Measurements from ENCODE around the gene PHF2.

PHF2 gene

DNA sequence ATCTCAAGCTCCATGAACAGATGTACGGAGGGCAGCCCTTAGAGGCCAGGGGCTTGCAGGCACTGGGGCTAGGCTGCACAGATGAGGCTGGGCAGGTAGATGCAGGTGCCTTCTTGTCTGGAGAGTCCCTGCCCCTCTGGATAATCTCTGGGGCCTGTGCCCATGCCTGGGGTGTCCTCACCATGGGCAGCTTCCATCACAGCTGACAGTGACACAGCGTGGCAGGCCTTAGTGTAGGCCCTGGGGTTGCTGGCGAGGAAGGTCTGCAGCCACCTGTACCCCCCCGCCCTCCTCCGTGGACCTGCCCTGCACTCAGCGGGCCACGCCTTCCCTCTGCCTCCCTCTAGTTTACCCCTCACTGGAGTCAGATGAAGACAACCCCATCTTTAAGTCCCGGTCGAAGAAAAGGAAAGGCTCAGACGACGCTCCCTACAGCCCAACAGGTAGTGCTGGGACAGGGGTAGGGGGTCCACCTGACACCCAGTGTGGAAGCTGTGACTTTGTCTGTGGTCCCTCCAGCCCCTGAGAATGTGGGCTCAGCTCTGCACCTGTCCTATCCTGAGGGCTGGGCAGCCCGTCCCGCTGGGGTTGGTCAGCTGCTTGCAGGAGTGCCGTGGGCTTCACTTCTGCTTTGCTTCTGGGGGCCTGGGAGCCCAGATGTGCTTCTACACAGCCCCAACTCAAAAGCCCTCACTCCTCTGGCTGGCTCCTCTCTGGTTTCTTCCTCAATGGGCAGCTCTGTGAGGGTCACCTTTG is 98.4 kb downstream of the PHF2 start:
- H3K27me3 ChIP-seq (ENCODE audit: insufficient read depth, low read depth) = no peaks in the 10 kb centered on the region
- no peaks in the 10 kb centered on the region for H3K79me2 ChIP-seq (ENCODE audit: insufficient read depth, low read depth)
- H2AFZ ChIP-seq (ENCODE audit: low read depth) = no peak overlapping the region
- H3K36me3 ChIP-seq (ENCODE audit: insufficient read depth) = no peaks in the 10 kb centered on the region
- no peak overlapping the region for H3K4me2 ChIP-seq
- no peaks in the 10 kb centered on the region for H4K20me1 ChIP-seq (ENCODE audit: insufficient read depth)
- no peak overlapping the region for H3K4me3 ChIP-seq (IDR thresholded peaks at IDR 0.05; ENCODE audit: insufficient read depth, low read depth, low read length)
- H3K27ac ChIP-seq = no peak overlapping the region
- no peaks in the 10 kb centered on the region for H3K4me1 ChIP-seq (ENCODE audit: low read depth, poor library complexity, severe bottlenecking)
- H3K9ac ChIP-seq = no peak overlapping the region
- no peak for TF ChIP-seq CTCF (conservative IDR thresholded peaks at IDR 0.05; ENCODE audit: low read depth, low read length)

- no peaks in the 10 kb centered on the region for H3K27me3 ChIP-seq (ENCODE audit: insufficient read depth, low read depth)
- no peaks in the 10 kb centered on the region for H3K36me3 ChIP-seq (ENCODE audit: insufficient read depth)
- H2AFZ ChIP-seq (ENCODE audit: low read depth) = no peak overlapping the region
- H3K9ac ChIP-seq = no peak overlapping the region
- TF ChIP-seq CTCF (conservative IDR thresholded peaks at IDR 0.05; ENCODE audit: low read depth, low read length) = no peak
- no peak overlapping the region for H3K4me2 ChIP-seq
- H3K79me2 ChIP-seq (ENCODE audit: insufficient read depth, low read depth) = no peaks in the 10 kb centered on the region
- no peaks in the 10 kb centered on the region for H4K20me1 ChIP-seq (ENCODE audit: insufficient read depth)
- no peaks in the 10 kb centered on the region for H3K4me1 ChIP-seq (ENCODE audit: low read depth, poor library complexity, severe bottlenecking)
- no peak overlapping the region for H3K27ac ChIP-seq
- H3K4me3 ChIP-seq (IDR thresholded peaks at IDR 0.05; ENCODE audit: insufficient read depth, low read depth, low read length) = no peak overlapping the region
These were observed 99.2 kb downstream of the PHF2 start for GRCh38 chr9:93675336-93676150.

GRCh38 chr9:93676310-93677047 is 100.1 kb downstream of the PHF2 start:
- Histone ChIP-seq H2AFZ (ENCODE audit: low read depth) (no peak overlapping the region), H3K36me3 (ENCODE audit: insufficient read depth) (no peaks in the 10 kb centered on the region), H3K4me1 (ENCODE audit: low read depth, poor library complexity, severe bottlenecking) (no peaks in the 10 kb centered on the region), H4K20me1 (ENCODE audit: insufficient read depth) (no peaks in the 10 kb centered on the region), H3K27me3 (ENCODE audit: insufficient read depth, low read depth) (no peaks in the 10 kb centered on the region), H3K27ac (no peak overlapping the region), H3K4me2 (no peak overlapping the region), H3K9ac (no peak overlapping the region), H3K4me3 (IDR thresholded peaks at IDR 0.05; ENCODE audit: insufficient read depth, low read depth, low read length) (no peak overlapping the region), H3K79me2 (ENCODE audit: insufficient read depth, low read depth) (no peaks in the 10 kb centered on the region)
- TF ChIP-seq CTCF (conservative IDR thresholded peaks at IDR 0.05; ENCODE audit: low read depth, low read length) = no peak

GRCh38 chr9:93677048-93677571 is 100.7 kb downstream of the PHF2 start:
- Histone ChIP-seq H3K4me1 (ENCODE audit: low read depth, poor library complexity, severe bottlenecking) (no peaks in the 10 kb centered on the region), H3K27me3 (ENCODE audit: insufficient read depth, low read depth) (no peaks in the 10 kb centered on the region), H3K9ac (no peak overlapping the region), H3K27ac (no peak overlapping the region), H4K20me1 (ENCODE audit: insufficient read depth) (no peaks in the 10 kb centered on the region), H3K36me3 (ENCODE audit: insufficient read depth) (no peaks in the 10 kb centered on the region), H2AFZ (ENCODE audit: low read depth) (no peak overlapping the region), H3K4me3 (IDR thresholded peaks at IDR 0.05; ENCODE audit: insufficient read depth, low read depth, low read length) (no peak overlapping the region), H3K4me2 (no peak overlapping the region), H3K79me2 (ENCODE audit: insufficient read depth, low read depth) (no peaks in the 10 kb centered on the region)
- TF ChIP-seq CTCF (conservative IDR thresholded peaks at IDR 0.05; ENCODE audit: low read depth, low read length) = no peak
